ENCODE data around the gene DUS1L.

Gene DUS1L

GRCh38 chr17:82035488-82035887 is 30.1 kb downstream of the DUS1L start:
- TF ChIP-seq ISL1 (CRISPR knock-in tag; IDR thresholded peaks at IDR 0.05) (no peak), POU6F1 (CRISPR knock-in tag; IDR thresholded peaks at IDR 0.05; ENCODE audit: borderline replicate concordance, low read depth) (no peak), TOX (CRISPR knock-in tag; IDR thresholded peaks at IDR 0.05; ENCODE audit: borderline replicate concordance) (no peak), ZFP3 (CRISPR knock-in tag; IDR thresholded peaks at IDR 0.05) (no peak), ZNF8 (CRISPR knock-in tag; IDR thresholded peaks at IDR 0.05) (no peak), ZC3H10 (CRISPR knock-in tag; IDR thresholded peaks at IDR 0.05) (no peak), GLIS3 (CRISPR knock-in tag; IDR thresholded peaks at IDR 0.05) (no peak), ARNTL (CRISPR knock-in tag; IDR thresholded peaks at IDR 0.05; ENCODE audit: borderline replicate concordance, low read depth) (no peak), CSDC2 (CRISPR knock-in tag; IDR thresholded peaks at IDR 0.05) (no peak), OSR1 (CRISPR knock-in tag; IDR thresholded peaks at IDR 0.05) (no peak), TSHZ2 (CRISPR knock-in tag; IDR thresholded peaks at IDR 0.05) (no peak), ZNF70 (CRISPR knock-in tag; IDR thresholded peaks at IDR 0.05) (no peak)
- TF ChIP-seq, protein P1, sequence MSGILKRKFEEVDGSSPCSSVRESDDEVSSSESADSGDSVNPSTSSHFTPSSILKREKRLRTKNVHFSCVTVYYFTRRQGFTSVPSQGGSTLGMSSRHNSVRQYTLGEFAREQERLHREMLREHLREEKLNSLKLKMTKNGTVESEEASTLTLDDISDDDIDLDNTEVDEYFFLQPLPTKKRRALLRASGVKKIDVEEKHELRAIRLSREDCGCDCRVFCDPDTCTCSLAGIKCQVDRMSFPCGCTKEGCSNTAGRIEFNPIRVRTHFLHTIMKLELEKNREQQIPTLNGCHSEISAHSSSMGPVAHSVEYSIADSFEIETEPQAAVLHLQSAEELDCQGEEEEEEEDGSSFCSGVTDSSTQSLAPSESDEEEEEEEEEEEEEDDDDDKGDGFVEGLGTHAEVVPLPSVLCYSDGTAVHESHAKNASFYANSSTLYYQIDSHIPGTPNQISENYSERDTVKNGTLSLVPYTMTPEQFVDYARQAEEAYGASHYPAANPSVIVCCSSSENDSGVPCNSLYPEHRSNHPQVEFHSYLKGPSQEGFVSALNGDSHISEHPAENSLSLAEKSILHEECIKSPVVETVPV (CRISPR knock-in tag; IDR thresholded peaks at IDR 0.05), result no peak
- ATAC-seq, result no peak

DNA sequence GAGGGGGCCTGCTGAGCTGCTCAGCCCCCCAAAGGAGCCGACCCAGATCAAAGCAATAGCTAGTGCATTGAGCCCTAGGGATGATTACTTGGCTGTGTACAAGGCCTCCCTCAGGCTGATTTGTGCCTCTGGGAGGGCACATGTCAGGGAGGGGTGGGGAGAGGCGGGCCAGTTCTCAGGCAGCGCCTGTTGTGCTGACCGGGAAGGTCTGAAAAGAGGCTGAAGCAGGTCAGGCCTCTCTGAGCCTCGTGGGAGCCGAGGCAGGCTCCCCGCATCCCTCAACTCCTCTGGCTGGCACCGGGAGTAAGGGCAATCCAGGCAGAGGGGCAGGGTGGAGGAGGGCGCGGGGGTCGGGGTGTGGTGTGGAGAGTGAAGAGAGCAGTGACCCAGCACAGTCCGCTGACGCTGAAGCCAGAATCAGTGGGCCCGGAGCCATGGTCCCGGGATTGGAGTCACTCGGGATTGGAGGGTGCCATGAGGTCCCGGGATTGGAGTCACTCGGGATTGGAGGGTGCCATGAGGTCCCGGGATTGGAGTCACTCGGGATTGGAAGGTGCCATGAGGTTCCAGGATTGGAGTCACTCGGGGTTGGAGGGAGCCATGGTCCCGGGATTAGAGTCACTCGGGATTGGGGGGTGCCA is 31.1 kb downstream of the DUS1L start:
- no peak for ATAC-seq
- TF ChIP-seq TOX (CRISPR knock-in tag; IDR thresholded peaks at IDR 0.05; ENCODE audit: borderline replicate concordance) (no peak), ZFP3 (CRISPR knock-in tag; IDR thresholded peaks at IDR 0.05) (no peak)

DNA sequence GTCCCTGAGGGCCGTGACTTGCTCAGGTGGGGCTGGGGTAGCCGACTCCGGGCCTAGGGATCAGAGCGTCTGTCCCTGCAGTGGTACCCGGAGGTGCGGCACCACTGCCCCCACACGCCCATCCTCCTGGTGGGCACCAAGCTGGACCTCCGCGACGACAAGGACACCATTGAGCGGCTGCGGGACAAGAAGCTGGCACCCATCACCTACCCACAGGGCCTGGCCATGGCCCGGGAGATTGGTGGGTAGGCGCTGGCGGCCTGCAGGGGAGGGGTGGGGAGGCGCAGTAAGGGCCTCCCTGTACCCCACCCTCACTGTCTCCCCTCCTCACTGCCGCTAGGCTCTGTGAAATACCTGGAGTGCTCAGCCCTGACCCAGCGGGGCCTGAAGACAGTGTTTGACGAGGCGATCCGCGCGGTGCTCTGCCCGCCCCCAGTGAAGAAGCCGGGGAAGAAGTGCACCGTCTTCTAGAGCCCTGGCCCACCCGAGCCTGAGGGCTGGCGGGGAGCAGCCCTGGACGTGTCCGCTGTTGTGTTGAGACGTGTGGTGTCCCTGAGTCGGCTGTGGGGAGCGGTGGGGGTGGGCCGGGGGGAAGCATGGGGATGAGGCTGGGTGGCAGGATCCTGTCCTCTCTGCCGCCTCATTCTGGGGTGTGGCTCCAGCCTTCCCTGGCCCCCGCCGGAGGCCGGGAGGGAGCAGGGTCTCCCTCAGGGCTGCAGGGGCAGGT is 32.1 kb downstream of the DUS1L start:
- no peak for ATAC-seq
- TF ChIP-seq CREB5 (CRISPR knock-in tag; IDR thresholded peaks at IDR 0.05; ENCODE audit: low read depth) (no peak), ARNTL (CRISPR knock-in tag; IDR thresholded peaks at IDR 0.05; ENCODE audit: borderline replicate concordance, low read depth) (no peak), ZFP30 (CRISPR knock-in tag; IDR thresholded peaks at IDR 0.05) (no peak), POU6F1 (CRISPR knock-in tag; IDR thresholded peaks at IDR 0.05; ENCODE audit: borderline replicate concordance, low read depth) (no peak), ISL1 (CRISPR knock-in tag; IDR thresholded peaks at IDR 0.05) (no peak), PATZ1 (CRISPR knock-in tag; IDR thresholded peaks at IDR 0.05; ENCODE audit: borderline replicate concordance) (no peak), SNAI2 (CRISPR knock-in tag; IDR thresholded peaks at IDR 0.05) (no peak), GLIS3 (CRISPR knock-in tag; IDR thresholded peaks at IDR 0.05) (no peak), ZFP3 (CRISPR knock-in tag; IDR thresholded peaks at IDR 0.05) (no peak), CSDC2 (CRISPR knock-in tag; IDR thresholded peaks at IDR 0.05) (no peak), ZC3H10 (CRISPR knock-in tag; IDR thresholded peaks at IDR 0.05) (no peak)
